Measurements from ENCODE around the gene RIBC1.

- TF ChIP-seq CTCF (IDR thresholded peaks at IDR 0.05) (no peak), TP53 (CRISPR knock-in tag; IDR thresholded peaks at IDR 0.05) (no peak), POLR2A (IDR thresholded peaks at IDR 0.05; ENCODE audit: low read length) (no peak), PBX3 (IDR thresholded peaks at IDR 0.05) (no peak), RAD21 (conservative IDR thresholded peaks at IDR 0.05 in 1 of 2, IDR thresholded peaks at IDR 0.05 in 1 of 2) (no peak)
Observed at GRCh38 chrX:53398216-53398615, 24.5 kb upstream of the RIBC1 start.

Data from A549 (cell line).